Keratinocyte (primary cell): ENCODE data around the gene ATP2A3. TPM values are rescaled to one million over a fixed set of nuclear protein-coding genes. Genes with fewer than 3 reads are reported as not detected.

Experiments
- DNase-seq: peaks from one replicate; pipeline ENCODE4 v3.0.0-alpha.2; 2011; ENCODE audit warnings: low read depth, missing footprints, low spot score
- FAIRE-seq: peaks from 2 replicates; lab custom pipeline; 2011; peaks lifted over from hg19 to GRCh38; lab: Jason Lieb, UNC
- H2AFZ ChIP-seq: 2 replicates; pipeline ENCODE4 v1.6.0; 2012; ENCODE audit warnings: low read length, control low read depth, inconsistent platforms; ENCODE audit not compliant: control insufficient read depth
- H3K27ac ChIP-seq: 2 replicates; pipeline ENCODE4 v1.5.1; 2011; ENCODE audit warnings: low read length; ENCODE audit not compliant: control insufficient read depth, insufficient read depth
- H3K27me3 ChIP-seq: 3 replicates; pipeline ENCODE4 v1.6.0; 2011; ENCODE audit warnings: low read length; ENCODE audit not compliant: control insufficient read depth, insufficient read depth; ENCODE audit errors: extremely low read depth
- H3K36me3 ChIP-seq, 2 experiments: 2 replicates in 1 of 2; 3 replicates in 1 of 2; pipeline ENCODE4 v1.5.1; 2011; ENCODE audit warnings: low read length in 2 of 2, mild to moderate bottlenecking in 1 of 2; ENCODE audit not compliant: control insufficient read depth in 2 of 2, insufficient read depth in 2 of 2; ENCODE audit errors: extremely low read depth in 1 of 2
- H3K4me1 ChIP-seq: 3 replicates; pipeline ENCODE4 v1.5.1; 2011; ENCODE audit warnings: low read length; ENCODE audit not compliant: control insufficient read depth, insufficient read depth; ENCODE audit errors: extremely low read depth
- H3K4me2 ChIP-seq: 3 replicates; pipeline ENCODE4 v1.6.0; 2011; ENCODE audit warnings: low read depth, low read length; ENCODE audit not compliant: control insufficient read depth, insufficient read depth; ENCODE audit errors: extremely low read depth
- H3K4me3 ChIP-seq, 3 experiments: fragments of 200-600 bp in 1 of 3; sonication (generic) in 1 of 3; 2 replicates in 2 of 3; 3 replicates in 1 of 3; pipeline ENCODE4 v1.5.1; 2011 to 2016; ENCODE audit warnings: low read length in 3 of 3, mild to moderate bottlenecking in 3 of 3, control low read depth in 2 of 3, inconsistent platforms in 1 of 3, low read depth in 1 of 3, mixed read lengths in 1 of 3, mixed run types in 1 of 3, moderate library complexity in 1 of 3; ENCODE audit not compliant: control insufficient read depth in 2 of 3, insufficient read depth in 2 of 3; ENCODE audit errors: extremely low read depth in 1 of 3
- H3K79me2 ChIP-seq: 2 replicates; pipeline ENCODE4 v1.6.0; 2012; ENCODE audit warnings: low read length; ENCODE audit not compliant: control insufficient read depth, insufficient read depth
- H3K9ac ChIP-seq: 3 replicates; pipeline ENCODE4 v1.6.0; 2011; ENCODE audit warnings: low read length; ENCODE audit not compliant: control insufficient read depth, insufficient read depth; ENCODE audit errors: extremely low read depth
- H3K9me1 ChIP-seq: 3 replicates; pipeline ENCODE4 v1.6.0; 2011; ENCODE audit warnings: low read length; ENCODE audit not compliant: control insufficient read depth, insufficient read depth; ENCODE audit errors: extremely low read depth
- H3K9me3 ChIP-seq: 2 replicates; pipeline ENCODE4 v1.5.1; 2012; ENCODE audit warnings: low read depth, low read length; ENCODE audit not compliant: control insufficient read depth
- H4K20me1 ChIP-seq: 3 replicates; pipeline ENCODE4 v1.6.0; 2011; ENCODE audit warnings: low read length; ENCODE audit not compliant: control insufficient read depth, insufficient read depth; ENCODE audit errors: extremely low read depth
- CTCF ChIP-seq, 3 experiments: IDR thresholded peaks in 1 of 3; conservative IDR thresholded peaks in 1 of 3; optimal IDR thresholded peaks in 1 of 3; 2 replicates in 2 of 3; 3 replicates in 1 of 3; pipeline versions ENCODE3 to v1.5.1; 2011; ENCODE audit warnings: low read length in 3 of 3, mild to moderate bottlenecking in 3 of 3, moderate library complexity in 2 of 3, control low read depth in 1 of 3, inconsistent platforms in 1 of 3; ENCODE audit not compliant: insufficient read depth in 2 of 3; ENCODE audit errors: extremely low read depth in 1 of 3
- EZH2 ChIP-seq: IDR thresholded peaks from one replicate; pipeline ENCODE4 v1.6.1; 2012; ENCODE audit warnings: inconsistent platforms, mild to moderate bottlenecking, low read length, moderate library complexity
- dilution Hi-C: fragments of 300-500 bp; cut with MboI; formaldehyde crosslinking; loops from one replicate; pipeline ENCODE4 v1.7.0; 2020; ENCODE audit warnings: low sequenced_read_pairs; ENCODE audit not compliant: extremely low pct_ligation_motif_present
- polyA plus RNA-seq, 5 experiments: library from polyadenylated mRNA; depleted of rRNA in 3 of 5; stranded (reverse) in 3 of 5; stranded (forward) in 1 of 5; unstranded in 1 of 5; fragments of >200 nt; gene quantifications; 1 replicate in 1 of 5; 2 replicates in 3 of 5; 3 replicates in 1 of 5; pipeline versions ENCODE4 v1.2.1 to v1.2.3, GENCODE V29; 2011 to 2012; ENCODE audit warnings: missing spikeins in 2 of 5, low read depth in 1 of 5, low replicate concordance in 1 of 5

ATP2A3 gene
- polyA plus RNA-seq, 1 donor (not counting 4 experiments of a cell fraction or from before 2014, with no cell fraction given) = 0.13 TPM

- no peaks in the 10 kb centered on the region for H3K79me2 ChIP-seq
- no peaks in the 10 kb centered on the region for H4K20me1 ChIP-seq
- FAIRE-seq (no peak), DNase-seq (no peak)
- H3K27ac ChIP-seq = no peak overlapping the region
- no peaks in the 10 kb centered on the region for H3K9me3 ChIP-seq
- no peak overlapping the region for H3K4me2 ChIP-seq
- no peaks in the 10 kb centered on the region for H3K36me3 ChIP-seq
- no peaks in the 10 kb centered on the region for H3K4me1 ChIP-seq
- no peak for TF ChIP-seq CTCF (optimal IDR thresholded peaks at IDR 0.05 in 1 of 3, IDR thresholded peaks at IDR 0.05 in 1 of 3, conservative IDR thresholded peaks at IDR 0.05 in 1 of 3; ENCODE audit: extremely low read depth in 1 of 3, insufficient read depth in 2 of 3, low read length in 3 of 3)
- no peak for TF ChIP-seq EZH2
- H3K9me1 ChIP-seq = no peaks in the 10 kb centered on the region
- H3K27me3 ChIP-seq = peaks cover 5% of the 10 kb centered on the region
- dilution Hi-C loops = no loop called here
- no peak overlapping the region for H2AFZ ChIP-seq
- no peak overlapping the region for H3K9ac ChIP-seq
- no peak overlapping the region for H3K4me3 ChIP-seq
Observed at GRCh38 chr17:3910420-3911270, 53.6 kb downstream of the ATP2A3 start.

GRCh38 chr17:3909257-3909656 is 55.0 kb downstream of the ATP2A3 start:
- dilution Hi-C loops = no loop called here
- FAIRE-seq (no peak), DNase-seq (no peak)
- H3K4me3 ChIP-seq = no peak overlapping the region
- TF ChIP-seq EZH2 (no peak), CTCF (optimal IDR thresholded peaks at IDR 0.05 in 1 of 3, IDR thresholded peaks at IDR 0.05 in 1 of 3, conservative IDR thresholded peaks at IDR 0.05 in 1 of 3; ENCODE audit: extremely low read depth in 1 of 3, insufficient read depth in 2 of 3, low read length in 3 of 3) (no peak)
- no peak overlapping the region for H3K4me2 ChIP-seq
- H3K27me3 ChIP-seq = peaks cover 5% of the 10 kb centered on the region
- no peak overlapping the region for H2AFZ ChIP-seq
- no peaks in the 10 kb centered on the region for H3K79me2 ChIP-seq
- H3K27ac ChIP-seq = no peak overlapping the region
- H3K9me1 ChIP-seq = no peaks in the 10 kb centered on the region
- H3K4me1 ChIP-seq = no peaks in the 10 kb centered on the region
- no peak overlapping the region for H3K9ac ChIP-seq
- no peaks in the 10 kb centered on the region for H3K9me3 ChIP-seq
- H4K20me1 ChIP-seq = no peaks in the 10 kb centered on the region
- no peaks in the 10 kb centered on the region for H3K36me3 ChIP-seq
